OCI-LY3 (cell line): Measurements from ENCODE around the gene PHLDB3.

Experiments used
- H2AFZ ChIP-seq: fragments of 200-600, 300-600 bp; shearing (Covaris generic); 2 replicates; pipeline ENCODE4 v1.6.0; 2014; ENCODE audit warnings: antibody characterized with exemption, low read depth, low read length
- H3K27ac ChIP-seq: fragments of 200-600, 300-600 bp; sonication (generic); 2 replicates; pipeline ENCODE4 v1.5.1; 2014; ENCODE audit warnings: mild to moderate bottlenecking, low read length, moderate library complexity, mixed read lengths
- H3K27me3 ChIP-seq: fragments of 200-600, 300-600 bp; sonication (generic); 2 replicates; pipeline ENCODE4 v1.6.1; 2014; ENCODE audit warnings: low read depth, low read length, mixed read lengths
- H3K36me3 ChIP-seq: fragments of 200-600, 300-600 bp; sonication (generic); replicated peaks from 2 replicates; pipeline ENCODE3; 2014; ENCODE audit warnings: low read depth, low read length, mixed read lengths
- H3K4me1 ChIP-seq: fragments of 300-600, 200-600 bp; sonication (generic); 2 replicates; pipeline ENCODE4 v1.6.1; 2014; ENCODE audit warnings: low read length, mixed read lengths
- H3K4me2 ChIP-seq: fragments of 200-600, 300-600 bp; sonication (generic); 2 replicates; pipeline ENCODE4 v1.6.1; 2014; ENCODE audit warnings: low read length, mixed read lengths
- H3K4me3 ChIP-seq: fragments of 300-600, 200-600 bp; sonication (generic); 2 replicates; pipeline ENCODE4 v1.5.1; 2014; ENCODE audit warnings: antibody characterized with exemption, mild to moderate bottlenecking, low read length, moderate library complexity
- H3K79me2 ChIP-seq: fragments of 300-600, 200-600 bp; shearing (Covaris generic); 2 replicates; pipeline ENCODE4 v1.6.1; 2014; ENCODE audit warnings: mild to moderate bottlenecking, low read length, mixed read lengths
- H3K9ac ChIP-seq: fragments of 300-600, 200-600 bp; shearing (Covaris generic); 2 replicates; pipeline ENCODE4 v1.6.0; 2014; ENCODE audit warnings: mild to moderate bottlenecking, low read length, moderate library complexity
- H3K9me3 ChIP-seq: fragments of 200-600, 300-600 bp; shearing (Covaris generic); 2 replicates; pipeline ENCODE4 v1.6.1; 2014; ENCODE audit warnings: low read length, mixed read lengths; ENCODE audit not compliant: insufficient read depth
- H4K20me1 ChIP-seq: fragments of 200-600, 300-600 bp; sonication (generic); 2 replicates; pipeline ENCODE4 v1.6.1; 2016; ENCODE audit warnings: low read length, mixed read lengths; ENCODE audit not compliant: insufficient read depth
- CTCF ChIP-seq: fragments of 200-600, 300-600 bp; sonication (generic); IDR thresholded peaks from 2 replicates; pipeline ENCODE4 v1.5.1; 2014; ENCODE audit warnings: antibody characterized with exemption, low read length, low read depth
- EZH2phosphoT487 ChIP-seq: fragments of 200-600 bp; shearing (Covaris generic); IDR thresholded peaks from 2 replicates; pipeline ENCODE4 v1.6.1; 2018; ENCODE audit warnings: antibody characterized with exemption, mixed run types, low read depth

The PHLDB3 gene

GRCh38 chr19:43495082-43495481, 9.5 kb downstream of the PHLDB3 start:
- Histone ChIP-seq H3K27me3 (no peaks in the 10 kb centered on the region), H3K36me3 (peaks cover 61% of the 10 kb centered on the region), H3K79me2 (no peaks in the 10 kb centered on the region), H3K9ac (no peak overlapping the region), H3K4me3 (no peak overlapping the region), H3K4me1 (no peaks in the 10 kb centered on the region), H3K4me2 (no peak overlapping the region), H4K20me1 (peaks cover 17% of the 10 kb centered on the region; the same call in 1 of the 2 replicates), H2AFZ (no peak overlapping the region), H3K27ac (no peak overlapping the region), H3K9me3 (no peaks in the 10 kb centered on the region)
- TF ChIP-seq CTCF: no peak
- no peak for TF ChIP-seq EZH2phosphoT487

GRCh38 chr19:43490759-43491158, 13.8 kb downstream of the PHLDB3 start:
- Histone ChIP-seq H3K27ac (no peak overlapping the region), H3K9ac (no peak overlapping the region), H3K4me1 (peaks cover 23% of the 10 kb centered on the region), H3K36me3 (peaks cover 52% of the 10 kb centered on the region), H3K27me3 (no peaks in the 10 kb centered on the region), H4K20me1 (0 out of 2 replicates have a peak, but pooled peaks cover 4% of the 10 kb centered on the region), H3K9me3 (no peaks in the 10 kb centered on the region), H3K79me2 (no peaks in the 10 kb centered on the region), H2AFZ (no peak overlapping the region), H3K4me2 (no peak overlapping the region), H3K4me3 (no peak overlapping the region)
- no peak for TF ChIP-seq CTCF
- TF ChIP-seq EZH2phosphoT487: no peak

DNA sequence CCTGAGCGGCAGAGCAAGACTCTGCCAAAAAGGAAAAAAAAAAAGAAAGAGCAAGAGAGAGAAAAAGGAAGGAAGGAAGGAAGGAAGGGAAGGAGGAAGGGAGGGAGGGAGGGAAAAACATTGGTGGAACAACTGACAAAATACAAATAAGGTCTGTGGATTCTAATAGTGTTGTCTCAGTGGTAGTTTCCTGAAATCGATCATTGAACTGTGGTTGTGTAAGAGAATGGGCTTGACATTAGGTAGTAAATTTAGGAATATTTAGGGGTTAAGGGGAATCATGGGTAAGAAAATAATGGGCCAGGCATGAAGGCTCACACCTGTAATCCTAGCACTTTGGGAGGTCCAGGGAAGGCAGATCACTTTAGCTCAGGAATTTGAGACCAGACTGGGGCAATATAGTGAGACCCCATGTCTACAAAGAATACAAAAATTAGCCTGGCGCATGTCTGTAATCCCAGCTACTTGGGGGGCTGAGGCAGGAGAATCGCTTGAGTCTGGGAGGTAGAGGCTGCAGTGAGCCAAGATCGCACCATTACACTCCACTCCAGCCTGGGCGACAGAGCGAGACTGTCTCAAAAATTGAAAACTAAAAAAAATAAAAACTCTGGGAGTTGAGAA, 14.5 kb downstream of the PHLDB3 start:
- H3K4me1 ChIP-seq: peaks cover 23% of the 10 kb centered on the region
- no peaks in the 10 kb centered on the region for H3K79me2 ChIP-seq
- TF ChIP-seq CTCF (no peak), EZH2phosphoT487 (no peak)

GRCh38 chr19:43489310-43489709, 15.2 kb downstream of the PHLDB3 start:
- Histone ChIP-seq H4K20me1 (no peaks in the 10 kb centered on the region), H3K4me3 (no peak overlapping the region), H3K4me2 (no peak overlapping the region), H3K9me3 (no peaks in the 10 kb centered on the region), H2AFZ (no peak overlapping the region), H3K79me2 (no peaks in the 10 kb centered on the region), H3K36me3 (peaks cover 39% of the 10 kb centered on the region), H3K27ac (no peak overlapping the region), H3K27me3 (no peaks in the 10 kb centered on the region), H3K4me1 (peaks cover 23% of the 10 kb centered on the region), H3K9ac (no peak overlapping the region)
- TF ChIP-seq CTCF: no peak
- no peak for TF ChIP-seq EZH2phosphoT487

More for the DNA sequence above, 14.5 kb downstream of the PHLDB3 start:
- Histone ChIP-seq H3K27ac (no peak overlapping the region), H3K4me2 (no peak overlapping the region), H2AFZ (no peak overlapping the region), H3K9ac (no peak overlapping the region), H3K27me3 (no peaks in the 10 kb centered on the region), H4K20me1 (no peaks in the 10 kb centered on the region), H3K36me3 (peaks cover 45% of the 10 kb centered on the region), H3K4me3 (no peak overlapping the region), H3K9me3 (no peaks in the 10 kb centered on the region)
